K562 (cell line): ENCODE measurements around the gene SLC25A51. TPM values are rescaled to one million over a fixed set of nuclear protein-coding genes. Genes with fewer than 3 reads are reported as not detected.

Experiments
- ATAC-seq: fragments of 200-7000 bp; cut with Tn5 transposase; 3 replicates; pipeline ENCODE4 v1.9.1; 2020; ENCODE audit warnings: moderate library complexity
- BruUV-seq: library from RNA; stranded (reverse); fragments of 400-500 nt; replicated peaks from 2 replicates; lab custom pipeline; 2021; lab: Mats Ljungman, UMichigan
- CTCF ChIA-PET: fragments of 300-600 bp; formaldehyde crosslinking; extraction: SDS; loops from one replicate; lab custom pipeline; 2021; ENCODE audit warnings: low intra/inter-chr PET ratio; lab: Yijun Ruan, JAX
- POLR2A ChIA-PET: fragments of 300-600, 350-650 bp; sonication (Branson Sonifier 250); formaldehyde crosslinking; extraction: SDS; loops from one replicate; lab custom pipeline; 2021; ENCODE audit warnings: antibody characterized with exemption, inconsistent platforms; lab: Yijun Ruan, JAX
- DNase-seq, 4 experiments: peaks; one replicate each; pipeline versions ENCODE4 v3.0.0 to v3.0.0-alpha.2; 2011 to 2018; ENCODE audit warnings: low spot score in 3 of 4, mixed read lengths in 3 of 4; ENCODE audit errors: extremely low read depth in 1 of 4
- FAIRE-seq: peaks from 2 replicates; lab custom pipeline; 2011; peaks lifted over from hg19 to GRCh38; lab: Jason Lieb, UNC
- H2AFZ ChIP-seq: 2 replicates; pipeline ENCODE4 v1.6.0; 2011; ENCODE audit warnings: low read depth, low read length, control low read depth, inconsistent platforms
- H3K27ac ChIP-seq: fragments of 200-600 bp; 3 replicates; pipeline ENCODE4 v1.8.0; 2011; ENCODE audit warnings: low read depth, mild to moderate bottlenecking, control low read depth, inconsistent platforms, low read length, moderate library complexity, mixed read lengths; ENCODE audit errors: extremely low read depth
- H3K27me3 ChIP-seq, 2 experiments: fragments of 300-600 bp in 1 of 2; 2 replicates in 1 of 2; 3 replicates in 1 of 2; pipeline versions ENCODE4 v1.6.0 to v1.8.0; 2011; ENCODE audit warnings: inconsistent platforms in 2 of 2, low read length in 2 of 2, mild to moderate bottlenecking in 1 of 2, mixed read lengths in 1 of 2, moderate library complexity in 1 of 2; ENCODE audit not compliant: control insufficient read depth in 2 of 2, insufficient read depth in 2 of 2
- H3K36me3 ChIP-seq: fragments of 300-600 bp; 3 replicates; pipeline ENCODE4 v1.8.0; 2011; ENCODE audit warnings: mild to moderate bottlenecking, low read length, inconsistent platforms; ENCODE audit not compliant: control insufficient read depth, insufficient read depth
- H3K4me1 ChIP-seq, 2 experiments: fragments of 200-600 bp in 1 of 2; replicated peaks in 1 of 2; 2 replicates in 1 of 2; 3 replicates in 1 of 2; pipeline versions ENCODE4 v1.5.1 to v1.8.0; 2011; ENCODE audit warnings: inconsistent platforms in 2 of 2, low read length in 2 of 2, mild to moderate bottlenecking in 1 of 2, mixed read lengths in 1 of 2, moderate library complexity in 1 of 2; ENCODE audit not compliant: control insufficient read depth in 2 of 2, insufficient read depth in 2 of 2
- H3K4me2 ChIP-seq: 2 replicates; pipeline ENCODE4 v1.6.1; 2011; ENCODE audit warnings: low read length, control low read depth, inconsistent platforms, mixed read lengths; ENCODE audit not compliant: insufficient read depth
- H3K4me3 ChIP-seq: fragments of 200-600 bp; sonication (generic), shearing (Covaris generic); 2 replicates; pipeline ENCODE4 v1.5.1; 2016; ENCODE audit warnings: control low read depth, inconsistent platforms
- H3K79me2 ChIP-seq: fragments of 200-600 bp; 3 replicates; pipeline ENCODE4 v1.8.0; 2011; ENCODE audit warnings: low read length, inconsistent platforms; ENCODE audit not compliant: control insufficient read depth, insufficient read depth
- H3K9ac ChIP-seq, 2 experiments: 2 replicates each; pipeline versions ENCODE4 v1.6.0 to v1.6.1; 2011; ENCODE audit warnings: low read depth in 2 of 2, low read length in 2 of 2, control low read depth in 1 of 2, inconsistent platforms in 1 of 2, mild to moderate bottlenecking in 1 of 2, mixed read lengths in 1 of 2; ENCODE audit not compliant: insufficient read depth in 1 of 2
- H3K9me1 ChIP-seq: one replicate; pipeline ENCODE4 v1.6.0; 2011; ENCODE audit warnings: inconsistent platforms, mild to moderate bottlenecking, low read length, moderate library complexity; ENCODE audit not compliant: control insufficient read depth, insufficient read depth
- H3K9me3 ChIP-seq: replicated peaks from 2 replicates; pipeline ENCODE4 v1.5.1; 2011; ENCODE audit warnings: low read depth, low read length, inconsistent platforms; ENCODE audit not compliant: control insufficient read depth, insufficient read depth
- H4K20me1 ChIP-seq: replicated peaks from 2 replicates; pipeline ENCODE4 v1.6.1; 2011; ENCODE audit warnings: low read length, inconsistent platforms, mixed read lengths; ENCODE audit not compliant: control insufficient read depth, insufficient read depth
- HMG20B ChIP-seq: fragments of 250-450 bp; sonication (Bioruptor Pico); IDR thresholded peaks from 2 replicates; pipeline ENCODE4 v1.5.0; 2021; ENCODE audit warnings: mild to moderate bottlenecking
- HNRNPLL ChIP-seq: fragments of 200-400 bp; formaldehyde crosslinking; IDR thresholded peaks from 2 replicates; pipeline ENCODE4 v1.6.1; 2017; ENCODE audit warnings: low read length, low read depth, mild to moderate bottlenecking; ENCODE audit not compliant: poor library complexity, severe bottlenecking
- NELFE ChIP-seq: IDR thresholded peaks from 2 replicates; pipeline ENCODE4 v1.6.1; 2011; ENCODE audit warnings: mild to moderate bottlenecking; ENCODE audit not compliant: insufficient read depth, insufficient read length
- PHF20 ChIP-seq: fragments of 450-650 bp; IDR thresholded peaks from 2 replicates; pipeline ENCODE4 v1.6.1; 2018; ENCODE audit not compliant: partially characterized antibody
- POLR2G ChIP-seq: fragments of 200-400 bp; formaldehyde crosslinking; IDR thresholded peaks from 2 replicates; pipeline ENCODE4 v1.6.1; 2017; ENCODE audit warnings: low read depth, mild to moderate bottlenecking, antibody characterized with exemption, low read length, moderate library complexity
- RB1 ChIP-seq: fragments of 450-650 bp; IDR thresholded peaks from 2 replicates; pipeline ENCODE4 v1.6.1; 2017; ENCODE audit warnings: low read depth, mild to moderate bottlenecking
- RFX1 ChIP-seq: fragments of 450-650 bp; IDR thresholded peaks from 2 replicates; pipeline ENCODE4 v1.6.1; 2016; ENCODE audit warnings: mild to moderate bottlenecking, moderate library complexity
- ZBTB33 ChIP-seq: sonication (generic); formaldehyde crosslinking; IDR thresholded peaks from 2 replicates; pipeline ENCODE4 v1.8.1; 2023; ENCODE audit warnings: mild to moderate bottlenecking, missing genetic modification reagents
- ZBTB34 ChIP-seq: fragments of 250-450 bp; sonication (Bioruptor Pico); IDR thresholded peaks from 2 replicates; pipeline ENCODE4 v1.8.0; 2021; ENCODE audit warnings: mild to moderate bottlenecking, moderate library complexity
- WGBS: fragments of 100-300 bp; shearing (Covaris generic); methylation state at CpG from one replicate; pipeline ENCODE4 v1.1.6; 2016; ENCODE audit warnings: low coverage, mixed read lengths; ENCODE audit not compliant: insufficient coverage; ENCODE audit errors: missing lambda C conversion rate; 5-methylcytosine and 5-hydroxymethylcytosine counted together
- in situ Hi-C: fragments of 300-500 bp; cut with MboI; formaldehyde crosslinking; loops from 4 replicates; pipeline ENCODE4 v1.15.0; 2018; ENCODE audit warnings: inconsistent platforms, mixed read lengths
- intact Hi-C: fragments of 100-400 bp; cut with micrococcal nuclease; formaldehyde crosslinking; loops from 2 replicates; pipeline ENCODE4 v1.14.2; 2022
- polyA plus RNA-seq, 8 experiments: library from polyadenylated mRNA; depleted of rRNA in 4 of 8; stranded (reverse) in 5 of 8; unstranded in 3 of 8; fragments of >200 nt; fragmentation: Nextera tagmentation in 2 of 8; fragmentation: Illumina TruSeq in 1 of 8; extraction: Ambion mirVana in 2 of 8; extraction: Trizol in 1 of 8; gene quantifications; 2 replicates each; pipeline versions ENCODE4 v1.2.1 to v1.2.3, GENCODE V29; 2011 to 2014; ENCODE audit warnings: inconsistent platforms in 1 of 8, missing spikeins in 1 of 8
- total RNA-seq, 7 experiments: library from RNA; depleted of rRNA in 6 of 7; stranded (reverse); fragments of >200 nt in 6 of 7; fragmentation: Illumina TruSeq in 2 of 7; extraction: Trizol in 2 of 7; gene quantifications; 2 replicates each; pipeline versions ENCODE4 v1.2.1 to v1.2.3, GENCODE V29; 2011 to 2021; ENCODE audit warnings: low replicate concordance in 1 of 7

SLC25A51 gene
- total and polyA plus RNA-seq, 9 of the 15 experiments (the other 6 are each of a cell fraction or from before 2014, with no cell fraction given): 9.1 to 40.7 (median 24.5) TPM

GRCh38 chr9:37914701-37915358, 10.9 kb upstream of the SLC25A51 start (continued):
- TF ChIP-seq PHF20 (no peak), HNRNPLL (no peak)

GRCh38 chr9:37914154-37914551, 10.2 kb upstream of the SLC25A51 start:
- Histone ChIP-seq H3K9me1 (no peaks in the 10 kb centered on the region), H3K27ac (no peak overlapping the region), H2AFZ (no peak overlapping the region), H4K20me1 (no peaks in the 10 kb centered on the region), H3K4me2 (no peak overlapping the region), H3K27me3 (no peaks in the 10 kb centered on the region), H3K4me1 (peaks cover 0 to 12% of the 10 kb centered on the region in 2 experiments; a peak in 3 of 5 replicates), H3K9me3 (no peaks in the 10 kb centered on the region), H3K36me3 (peaks cover 4% of the 10 kb centered on the region; the same call in 1 of the 3 replicates), H3K9ac (no peak overlapping the region; a peak in 1 of 4 replicates), H3K4me3 (no peak overlapping the region), H3K79me2 (no peaks in the 10 kb centered on the region)
- TF ChIP-seq HMG20B (CRISPR knock-in tag) (no peak), RB1 (no peak), POLR2G (peak; percentile 47; the same call in 1 of the 2 replicates), ZBTB33 (CRISPR knock-in tag) (peak; percentile 84; the same call in 1 of the 2 replicates), ZBTB34 (CRISPR knock-in tag) (no peak), NELFE (no peak), RFX1 (no peak)
- in situ Hi-C loops: loop anchor here (5.0 kb wide), 2 partner anchors 158 to 248 kb away; no protein-coding TSS in a partner anchor
- WGBS: 88% methylated on average over 8 of the region's 8 CpGs
- intact Hi-C loops: loop anchor here (5.0 kb wide), 1 partner anchor 173 kb away; no protein-coding TSS in a partner anchor
- BruUV-seq: no TSS peak
- ATAC-seq (no peak), FAIRE-seq (no peak), DNase-seq (no peak)
- ChIA-PET POLR2A (interaction anchor here (0.6 to 1.5 kb wide), 5 partner anchors 10 to 148 kb away, joined by 3 to 8 read pairs (median 3); no protein-coding TSS in a partner anchor), CTCF (interaction anchor here (0.8 to 2.5 kb wide), 8 partner anchors 155 to 487 kb away, joined by 3 to 20 read pairs (median 10); partner anchors contain the start of gene SHB)
